Measurements from ENCODE around the gene ZCCHC7. TPM values are rescaled to one million over a fixed set of nuclear protein-coding genes. Genes with fewer than 3 reads are reported as not detected.

The ZCCHC7 gene
- total RNA-seq, 1 donor from 2014 or later: 20.4 TPM

DNA sequence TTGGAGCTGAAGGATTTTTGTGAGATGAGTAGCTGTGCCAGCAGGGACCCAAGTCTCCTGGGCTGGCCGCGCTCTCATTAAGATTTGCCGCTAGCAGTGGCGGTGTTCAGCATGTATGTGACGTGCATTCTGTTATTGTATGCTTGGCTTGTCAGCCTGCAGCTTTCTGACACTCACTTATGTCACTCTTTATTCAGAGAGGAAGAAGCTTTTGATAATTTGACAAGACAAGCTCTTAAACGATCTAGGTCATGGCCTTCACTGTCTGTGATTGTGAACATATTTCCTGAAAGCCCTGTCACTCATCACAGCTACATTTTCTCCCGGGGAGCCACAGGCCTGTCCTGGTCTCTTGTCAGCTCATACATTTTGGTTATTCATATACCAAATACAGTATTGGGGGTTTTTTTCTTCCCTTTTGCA lies 203.9 kb downstream of the ZCCHC7 start:
- H3K4me3 ChIP-seq: no peak overlapping the region
- intact Hi-C loops (cut with DNase I): no loop called here
- no peaks in the 10 kb centered on the region for H3K9me3 ChIP-seq
- no peaks in the 10 kb centered on the region for H3K36me3 ChIP-seq
- no peak overlapping the region for H3K27ac ChIP-seq
- DNase-seq (no peak), ATAC-seq (no peak)
- no peaks in the 10 kb centered on the region for H3K27me3 ChIP-seq (ENCODE audit: low read depth)
- H3K4me1 ChIP-seq: no peaks in the 10 kb centered on the region
- no peak for TF ChIP-seq CTCF (IDR thresholded peaks at IDR 0.05)

- Histone ChIP-seq H3K4me3 (no peak overlapping the region), H3K36me3 (no peaks in the 10 kb centered on the region), H3K9me3 (no peaks in the 10 kb centered on the region), H3K4me1 (no peaks in the 10 kb centered on the region), H3K27me3 (ENCODE audit: low read depth) (no peaks in the 10 kb centered on the region), H3K27ac (no peak overlapping the region)
- no peak for DNase-seq
- intact Hi-C loops (cut with DNase I): no loop called here
- no peak for ATAC-seq
- no peak for TF ChIP-seq CTCF (IDR thresholded peaks at IDR 0.05)
Measured at GRCh38 chr9:37324691-37325490, 204.5 kb downstream of the ZCCHC7 start.

GRCh38 chr9:37325778-37326177 lies 205.4 kb downstream of the ZCCHC7 start:
- H3K4me1 ChIP-seq: no peaks in the 10 kb centered on the region
- no peak for TF ChIP-seq CTCF (IDR thresholded peaks at IDR 0.05)
- no peaks in the 10 kb centered on the region for H3K36me3 ChIP-seq
- ATAC-seq: no peak
- H3K27ac ChIP-seq: no peak overlapping the region
- H3K4me3 ChIP-seq: no peak overlapping the region
- DNase-seq: no peak
- H3K27me3 ChIP-seq (ENCODE audit: low read depth): no peaks in the 10 kb centered on the region
- intact Hi-C loops (cut with DNase I): no loop called here
- no peaks in the 10 kb centered on the region for H3K9me3 ChIP-seq

GRCh38 chr9:37327553-37327952 lies 207.2 kb downstream of the ZCCHC7 start:
- ATAC-seq (no peak), DNase-seq (no peak)
- Histone ChIP-seq H3K27ac (no peak overlapping the region), H3K36me3 (no peaks in the 10 kb centered on the region), H3K9me3 (no peaks in the 10 kb centered on the region), H3K27me3 (ENCODE audit: low read depth) (no peaks in the 10 kb centered on the region), H3K4me1 (no peaks in the 10 kb centered on the region), H3K4me3 (no peak overlapping the region)
- TF ChIP-seq CTCF (IDR thresholded peaks at IDR 0.05): no peak
- intact Hi-C loops (cut with DNase I): no loop called here

GRCh38 chr9:37328556-37329227 lies 208.3 kb downstream of the ZCCHC7 start:
- DNase-seq: no peak
- ATAC-seq: no peak
- no peak for TF ChIP-seq CTCF (IDR thresholded peaks at IDR 0.05)

More at GRCh38 chr9:37328556-37329227, 208.3 kb downstream of the ZCCHC7 start:
- Histone ChIP-seq H3K9me3 (no peaks in the 10 kb centered on the region), H3K4me1 (no peaks in the 10 kb centered on the region), H3K36me3 (no peaks in the 10 kb centered on the region), H3K27me3 (ENCODE audit: low read depth) (no peaks in the 10 kb centered on the region), H3K4me3 (no peak overlapping the region), H3K27ac (no peak overlapping the region)
- intact Hi-C loops (cut with DNase I): no loop called here

All from lower lobe of right lung (tissue), 2 donors.